IMR-90 (cell line): Measurements from ENCODE around the gene PELO. TPM values are rescaled to one million over a fixed set of nuclear protein-coding genes. Genes with fewer than 3 reads are reported as not detected.

Experiments used
- ATAC-seq: fragments of 200-7000 bp; cut with Tn5 transposase; 2 replicates; pipeline ENCODE4 v1.9.1; 2020; ENCODE audit warnings: low read depth, mild to moderate bottlenecking, moderate library complexity
- BruUV-seq: library from RNA; stranded (reverse); fragments of 400-500 nt; replicated peaks from 2 replicates; lab custom pipeline; 2021; lab: Mats Ljungman, UMichigan
- CTCF ChIA-PET: fragments of 300-600 bp; formaldehyde crosslinking; extraction: SDS; loops from one replicate; lab custom pipeline; 2021; ENCODE audit warnings: antibody characterized with exemption; lab: Yijun Ruan, JAX
- POLR2A ChIA-PET: fragments of 300-600 bp; sonication (Branson Sonifier 250); formaldehyde crosslinking; loops from one replicate; lab custom pipeline; 2022; ENCODE audit warnings: antibody characterized with exemption; ENCODE audit not compliant: unreplicated experiment; lab: Charles Lee
- DNase-seq: peaks from one replicate; pipeline ENCODE4 v3.0.0; 2013
- H2AFZ ChIP-seq: replicated peaks from 2 replicates; pipeline ENCODE3; 2013; ENCODE audit warnings: low read length, mild to moderate bottlenecking; ENCODE audit not compliant: poor library complexity
- H2AK5ac ChIP-seq: 2 replicates; pipeline ENCODE4 v1.6.1; 2013; ENCODE audit warnings: low read depth, low read length, inconsistent platforms
- H2AK9ac ChIP-seq: replicated peaks from 2 replicates; pipeline ENCODE3; 2013; ENCODE audit warnings: mild to moderate bottlenecking, low read depth, low read length, moderate library complexity; ENCODE audit not compliant: poor library complexity
- H2BK120ac ChIP-seq: 2 replicates; pipeline ENCODE4 v1.6.1; 2013; ENCODE audit warnings: low read depth, low read length, inconsistent platforms
- H2BK15ac ChIP-seq: 3 replicates; pipeline ENCODE4 v1.6.1; 2013; ENCODE audit warnings: low read depth, low read length, inconsistent platforms
- H2BK20ac ChIP-seq: 2 replicates; pipeline ENCODE4 v1.6.1; 2013; ENCODE audit warnings: low read depth, mild to moderate bottlenecking, inconsistent platforms, low read length, moderate library complexity
- H2BK5ac ChIP-seq: 2 replicates; pipeline ENCODE4 v1.6.1; 2013; ENCODE audit warnings: mild to moderate bottlenecking, low read depth, low read length, inconsistent platforms; ENCODE audit not compliant: poor library complexity, severe bottlenecking
- H3K14ac ChIP-seq: replicated peaks from 2 replicates; pipeline ENCODE4 v1.6.1; 2013; ENCODE audit warnings: low read depth, low read length, inconsistent platforms
- H3K18ac ChIP-seq: 2 replicates; pipeline ENCODE4 v1.6.1; 2013; ENCODE audit warnings: low read depth, low read length, control low read depth
- H3K23ac ChIP-seq: 2 replicates; pipeline ENCODE4 v1.6.1; 2013; ENCODE audit warnings: low read depth, low read length, inconsistent platforms
- H3K27ac ChIP-seq: 2 replicates; pipeline ENCODE4 v1.5.1; 2013; ENCODE audit warnings: mild to moderate bottlenecking, control low read depth, low read length; ENCODE audit not compliant: insufficient read depth
- H3K27me3 ChIP-seq: 2 replicates; pipeline ENCODE4 v1.6.1; 2013; ENCODE audit warnings: low read length; ENCODE audit not compliant: control insufficient read depth, insufficient read depth
- H3K36me3 ChIP-seq: 2 replicates; pipeline ENCODE4 v1.6.1; 2013; ENCODE audit warnings: low read length, mixed read lengths; ENCODE audit not compliant: control insufficient read depth, insufficient read depth
- H3K4ac ChIP-seq: 2 replicates; pipeline ENCODE4 v1.6.1; 2013; ENCODE audit warnings: low read depth, low read length, inconsistent platforms
- H3K4me1 ChIP-seq: 2 replicates; pipeline ENCODE4 v1.6.1; 2013; ENCODE audit warnings: low read length, mixed read lengths; ENCODE audit not compliant: control insufficient read depth, insufficient read depth
- H3K4me2 ChIP-seq: 2 replicates; pipeline ENCODE4 v1.6.1; 2013; ENCODE audit warnings: low read depth, mild to moderate bottlenecking, control low read depth, low read length, moderate library complexity
- H3K4me3 ChIP-seq: 2 replicates; pipeline ENCODE4 v1.5.1; 2013; ENCODE audit warnings: low read depth, mild to moderate bottlenecking, control low read depth, low read length, moderate library complexity; ENCODE audit not compliant: insufficient read depth
- H3K56ac ChIP-seq: 2 replicates; pipeline ENCODE4 v1.6.1; 2013; ENCODE audit warnings: low read length, inconsistent platforms; ENCODE audit not compliant: insufficient read depth; ENCODE audit errors: extremely low read depth
- H3K79me1 ChIP-seq, 2 experiments: 2 replicates each; pipeline ENCODE4 v1.6.1; 2013; ENCODE audit warnings: low read length in 2 of 2, inconsistent platforms in 1 of 2, low read depth in 1 of 2
- H3K9ac ChIP-seq: 2 replicates; pipeline ENCODE4 v1.6.1; 2013; ENCODE audit warnings: low read depth, low read length, control low read depth
- H3K9me1 ChIP-seq: 2 replicates; pipeline ENCODE4 v1.6.1; 2013; ENCODE audit warnings: low read length, inconsistent platforms; ENCODE audit not compliant: insufficient read depth
- H3K9me3 ChIP-seq: 2 replicates; pipeline ENCODE4 v1.6.1; 2013; ENCODE audit warnings: low read length; ENCODE audit not compliant: control insufficient read depth, insufficient read depth
- H4K20me1 ChIP-seq: 2 replicates; pipeline ENCODE4 v1.6.1; 2013; ENCODE audit warnings: low read length, inconsistent platforms; ENCODE audit not compliant: insufficient read depth
- H4K5ac ChIP-seq: 2 replicates; pipeline ENCODE4 v1.6.1; 2013; ENCODE audit warnings: mild to moderate bottlenecking, low read depth, low read length, control low read depth
- H4K8ac ChIP-seq, 2 experiments: 2 replicates each; pipeline ENCODE4 v1.6.1; 2013; ENCODE audit warnings: low read depth in 2 of 2, low read length in 2 of 2, control low read depth in 1 of 2, inconsistent platforms in 1 of 2
- H4K91ac ChIP-seq: 2 replicates; pipeline ENCODE4 v1.6.1; 2013; ENCODE audit warnings: low read depth, low read length, inconsistent platforms; ENCODE audit not compliant: insufficient read depth
- CHD1 ChIP-seq: IDR thresholded peaks from 2 replicates; pipeline ENCODE4 v1.6.1; 2012; ENCODE audit warnings: low read depth, low read length, improper control_type of control experiment
- POLR2A ChIP-seq: IDR thresholded peaks from 2 replicates; pipeline ENCODE4 v1.6.1; 2012; ENCODE audit warnings: mild to moderate bottlenecking, low read depth, low read length
- RAD21 ChIP-seq: IDR thresholded peaks from 2 replicates; pipeline ENCODE4 v1.6.1; 2012; ENCODE audit warnings: low read length, improper control_type of control experiment
- WGBS, 2 experiments: methylation state at CpG; one replicate each; pipeline versions ENCODE4 v1.1.5 to v1.1.7; 2013; ENCODE audit warnings: missing lambda C conversion rate in 2 of 2; ENCODE audit not compliant: insufficient read length in 1 of 2; ENCODE audit errors: extremely low coverage in 2 of 2; 5-methylcytosine and 5-hydroxymethylcytosine counted together
- dilution Hi-C: fragments of 300-500 bp; cut with HindIII; formaldehyde crosslinking; loops from one replicate; pipeline ENCODE4 v1.14.3; 2018; ENCODE audit warnings: low sequenced_read_pairs; ENCODE audit not compliant: unreplicated experiment
- in situ Hi-C: fragments of 300-500 bp; cut with MboI; formaldehyde crosslinking; loops from 3 replicates; pipeline ENCODE4 v1.14.3; 2019; ENCODE audit warnings: low sequenced_read_pairs, inconsistent platforms, mixed read lengths
- intact Hi-C: fragments of 100-400 bp; cut with micrococcal nuclease; formaldehyde crosslinking; loops from 2 replicates; pipeline ENCODE4 v1.10.0; 2022
- polyA plus RNA-seq, 3 experiments: library from polyadenylated mRNA; depleted of rRNA; stranded (reverse); fragments of >200 nt; gene quantifications; 2 replicates each; pipeline ENCODE4 v1.2.3, GENCODE V29; 2012; ENCODE audit warnings: low replicate concordance in 1 of 3
- total RNA-seq: library from RNA; depleted of rRNA; stranded (reverse); fragments of >200 nt; gene quantifications from 2 replicates; pipeline ENCODE4 v1.2.3, GENCODE V29; 2012

The PELO gene
- total and polyA plus RNA-seq, 2 of the 4 experiments (the other 2 are of a cell fraction), result 42.4 to 48.9 TPM

DNA sequence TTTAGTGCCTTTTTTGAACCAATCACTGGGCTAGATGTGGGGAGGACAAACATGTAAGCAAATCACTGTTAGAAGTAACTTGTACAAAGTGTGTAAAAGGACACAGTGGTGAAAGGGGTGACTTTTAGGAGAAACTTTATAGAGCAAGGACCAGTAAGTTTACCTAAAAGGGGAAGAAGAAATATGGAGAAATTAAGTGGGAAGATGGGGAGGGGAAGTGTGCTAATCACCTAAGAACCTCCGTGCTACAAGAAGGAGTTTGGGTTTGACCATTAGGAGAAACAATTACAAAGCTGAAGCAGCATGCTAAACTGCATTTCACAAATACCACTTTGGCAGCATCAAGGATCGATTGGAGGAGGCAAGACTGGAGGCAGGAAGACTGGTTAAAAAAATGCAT lies 17.3 kb downstream of the PELO start:
- dilution Hi-C loops (no loop called here), intact Hi-C loops (loop anchor here (1.0 kb wide), 1 partner anchor 110 kb away; no protein-coding TSS in a partner anchor), in situ Hi-C loops (loop anchor here (5.0 kb wide), 1 partner anchor 32 kb away; no protein-coding TSS in a partner anchor)
- peaks cover 3% of the 10 kb centered on the region; the same call in 1 of the 2 replicates for H3K9me1 ChIP-seq
- peak overlapping the region; percentile 93 for H2BK5ac ChIP-seq
- no peak overlapping the region; the same call in 1 of the 2 replicates for H3K9ac ChIP-seq
- no peak overlapping the region for H2AK9ac ChIP-seq
- H4K20me1 ChIP-seq, result peaks cover 27% of the 10 kb centered on the region
- 0 out of 2 replicates have a peak overlapping the region, but pooled peaks have one; percentile 43 for H2BK20ac ChIP-seq
- peaks cover 16% of the 10 kb centered on the region for H3K4me1 ChIP-seq
- WGBS, 2 experiments, result 67% methylated on average over 1 of the region's 2 CpGs; no CpG with 5 or more reads in 1 of the 2 experiments
- H3K23ac ChIP-seq, result peak overlapping the region; percentile 91
- DNase-seq (no peak), ATAC-seq (no peak)
- TF ChIP-seq RAD21, result no peak
- TF ChIP-seq POLR2A, result 0 out of 2 replicates have a peak, but pooled peaks have one; percentile 9
- TF ChIP-seq CHD1, result no peak
- H3K27me3 ChIP-seq, result no peaks in the 10 kb centered on the region
- ChIA-PET CTCF (interaction anchor here (1.1 to 1.6 kb wide), 2 partner anchors 37 to 111 kb away, joined by 3 to 4 read pairs; no protein-coding TSS in a partner anchor), POLR2A (no interaction called here)
- H4K91ac ChIP-seq, result peak overlapping the region; percentile 46; the same call in 1 of the 2 replicates
- peaks cover 13% of the 10 kb centered on the region for H3K36me3 ChIP-seq
- H2AK5ac ChIP-seq, result peak overlapping the region; percentile 6; the same call in 1 of the 2 replicates
- BruUV-seq, result no TSS peak
- H3K18ac ChIP-seq, result peak overlapping the region; percentile 50; the same call in 1 of the 2 replicates
- no peak overlapping the region for H2AFZ ChIP-seq
- no peaks in the 10 kb centered on the region for H3K9me3 ChIP-seq
- no peak overlapping the region for H3K27ac ChIP-seq
- peaks cover 7 to 34% of the 10 kb centered on the region in 2 experiments for H3K79me1 ChIP-seq
- peak overlapping the region; percentile 29; the same call in 2 of the 3 replicates for H2BK15ac ChIP-seq
- H4K5ac ChIP-seq, result peak overlapping the region; percentile 62; the same call in 1 of the 2 replicates
- peak overlapping the region; percentile 3 to 74; a peak in 2 of 4 replicates for H4K8ac ChIP-seq
- peak overlapping the region; percentile 28; the same call in 1 of the 2 replicates for H2BK120ac ChIP-seq
- H3K4me3 ChIP-seq, result peak overlapping the region; percentile 32; the same call in 1 of the 2 replicates
- peak overlapping the region; percentile 83; the same call in 1 of the 2 replicates for H3K4me2 ChIP-seq
- peak overlapping the region; percentile 63 for H3K4ac ChIP-seq
- H3K14ac ChIP-seq, result peak overlapping the region; percentile 84
- H3K56ac ChIP-seq, result no peak overlapping the region; the same call in 1 of the 2 replicates
